ENCODE results near the gene PHF21B.

Gene PHF21B

DNA sequence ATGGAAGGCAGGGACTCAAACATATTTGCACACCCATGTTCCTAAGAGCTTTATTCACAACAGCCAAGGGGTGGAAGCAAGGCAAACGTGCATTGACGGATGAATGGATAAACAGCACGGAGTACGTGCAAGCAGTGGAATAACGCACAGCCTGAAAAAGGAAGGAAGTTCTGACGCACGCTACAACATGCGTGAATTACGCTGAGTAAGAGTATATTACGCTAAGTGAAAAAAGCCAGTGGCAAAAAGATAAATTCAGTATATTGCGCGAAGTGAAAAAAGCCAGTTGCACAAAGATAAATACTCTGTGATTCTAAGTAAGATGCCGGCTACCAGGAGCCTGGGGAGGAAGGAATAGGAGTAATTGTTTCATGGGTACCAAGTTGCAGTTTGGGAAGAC lies 19.5 kb downstream of the PHF21B start:
- DNase-seq (ENCODE audit: low read depth in 3 of 3), result no peak

DNA sequence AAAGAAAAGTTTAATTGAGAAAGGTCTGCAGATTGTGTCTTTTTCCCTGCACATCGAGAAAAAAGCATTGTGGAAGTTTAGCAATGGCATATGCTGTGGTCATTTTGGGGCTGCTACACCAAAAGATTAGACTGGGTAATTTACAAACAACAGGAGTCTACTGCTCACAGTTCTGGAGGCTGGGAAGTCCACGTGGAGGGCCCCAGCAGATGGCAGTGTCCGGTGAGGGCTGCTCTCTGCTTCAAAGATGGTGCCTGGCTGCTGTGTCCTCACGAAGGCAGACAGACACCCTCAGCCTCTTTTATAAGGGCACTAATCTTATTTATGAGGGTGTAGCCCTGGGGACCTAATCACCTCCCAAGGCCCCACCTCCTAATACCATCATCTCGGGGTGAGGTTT lies 21.1 kb downstream of the PHF21B start:
- no peak for DNase-seq (ENCODE audit: low read depth in 3 of 3)

DNA sequence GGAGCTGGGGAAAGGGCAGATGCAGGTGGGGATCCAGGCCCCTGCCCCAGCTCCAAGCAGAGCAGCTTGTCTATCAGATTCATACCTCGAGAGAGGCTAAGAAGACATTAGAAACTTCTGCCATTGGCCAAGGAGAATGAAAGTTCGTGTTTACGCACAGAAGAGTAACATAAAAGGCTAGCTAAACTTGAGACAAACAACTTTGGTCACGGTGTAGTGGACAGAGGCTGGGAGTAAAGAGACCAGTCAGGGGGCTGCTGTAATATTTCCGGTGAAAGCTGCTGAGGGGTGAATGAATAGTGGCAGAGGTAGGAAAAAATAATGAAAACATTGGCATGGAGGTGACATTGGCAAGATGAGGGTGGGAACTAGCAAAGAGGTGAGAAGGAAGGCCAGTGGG lies 22.9 kb downstream of the PHF21B start:
- no peak for DNase-seq (ENCODE audit: low read depth in 3 of 3)

DNA sequence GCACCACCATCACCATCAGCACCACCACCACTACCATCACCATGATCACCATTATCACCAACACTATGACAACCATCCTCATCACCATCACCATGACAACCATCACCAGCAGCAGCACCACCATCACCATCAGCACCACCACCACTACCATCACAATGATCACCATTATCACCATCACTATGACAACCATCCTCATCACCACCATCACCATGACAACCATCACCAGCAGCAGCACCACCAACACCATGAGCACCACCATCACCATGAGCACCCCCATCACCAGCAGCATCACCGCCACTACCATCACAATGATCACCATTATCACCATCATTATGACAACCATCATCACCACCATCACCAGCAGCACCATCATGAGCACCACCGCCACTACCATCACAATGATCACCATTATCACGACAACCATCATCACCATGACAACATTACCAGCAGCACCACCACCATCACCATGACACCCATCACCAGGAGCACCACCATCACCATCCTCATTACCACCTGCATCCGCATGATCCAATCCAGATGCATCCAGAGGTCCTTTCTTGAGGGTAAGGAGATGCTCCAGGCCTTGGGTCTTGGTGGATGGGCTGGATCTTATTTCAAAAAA lies 23.8 kb downstream of the PHF21B start:
- no peak for DNase-seq (ENCODE audit: low read depth in 3 of 3)

DNA sequence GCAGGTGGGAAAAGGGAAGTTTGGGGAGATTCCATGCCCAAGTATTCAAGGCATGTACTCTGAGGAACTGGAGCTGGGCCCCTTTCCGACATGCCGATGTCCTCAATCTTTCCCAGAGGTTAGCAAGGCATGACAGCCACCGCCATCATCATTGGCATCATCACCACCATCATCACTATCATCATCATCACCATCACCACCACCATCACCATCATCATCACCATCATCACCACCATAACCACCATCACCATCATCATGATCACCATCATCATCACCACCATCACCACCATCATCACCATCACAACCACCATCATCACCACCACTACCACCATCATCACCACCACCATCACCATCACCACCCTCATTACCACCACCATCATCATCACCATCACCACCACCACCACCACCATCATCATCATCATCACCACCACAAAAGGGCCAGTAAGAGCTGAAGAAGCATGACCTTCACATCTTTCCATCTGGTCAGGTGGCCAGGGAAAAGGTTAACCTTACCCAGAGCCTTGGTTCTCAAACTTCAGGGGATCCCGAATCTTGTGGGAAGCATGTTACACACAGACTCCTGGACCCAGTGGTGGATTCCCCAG lies 25.8 kb downstream of the PHF21B start:
- no peak for DNase-seq (ENCODE audit: low read depth in 3 of 3)

DNA sequence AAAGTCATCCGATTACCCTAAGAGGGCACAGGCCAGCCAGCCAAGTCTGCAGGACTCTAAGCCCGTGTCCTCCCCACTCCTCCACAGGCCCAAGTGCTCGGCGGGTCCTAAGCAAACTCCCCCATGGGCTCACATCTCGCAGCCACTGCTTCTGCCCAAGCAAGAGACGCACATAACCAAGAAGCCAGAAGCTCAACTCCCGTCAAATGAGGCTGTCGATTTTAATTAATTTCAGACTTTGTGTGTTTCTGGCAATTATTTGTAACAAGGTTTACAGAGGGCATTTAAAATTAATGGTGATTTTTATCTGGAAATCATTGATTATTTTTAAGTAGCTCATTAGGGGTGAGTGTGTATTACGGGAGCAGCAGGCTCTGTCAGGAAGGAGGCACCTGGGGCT lies 27.4 kb downstream of the PHF21B start:
- no peak for DNase-seq (ENCODE audit: low read depth in 3 of 3)

DNA sequence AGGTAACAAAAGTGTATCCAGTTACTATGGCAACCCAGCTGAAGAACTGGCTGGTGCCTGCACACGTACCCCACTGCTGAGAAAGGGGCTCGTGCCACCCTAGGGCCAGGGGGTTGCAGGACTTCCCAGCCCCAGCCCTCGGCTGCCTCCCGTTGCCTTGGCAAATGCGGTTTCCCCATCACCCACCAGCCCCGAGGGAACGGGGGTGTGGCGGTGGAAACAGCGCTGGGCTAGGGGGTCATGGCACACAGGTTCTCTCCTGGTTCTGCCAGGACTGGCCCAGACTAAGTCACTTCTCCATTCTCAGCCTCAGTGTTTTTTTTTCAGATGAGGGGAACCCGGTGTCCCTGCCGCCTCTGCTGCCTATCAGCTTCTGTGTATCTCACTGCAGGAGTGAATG lies 27.9 kb downstream of the PHF21B start:
- DNase-seq (ENCODE audit: low read depth in 3 of 3), result no peak

DNA sequence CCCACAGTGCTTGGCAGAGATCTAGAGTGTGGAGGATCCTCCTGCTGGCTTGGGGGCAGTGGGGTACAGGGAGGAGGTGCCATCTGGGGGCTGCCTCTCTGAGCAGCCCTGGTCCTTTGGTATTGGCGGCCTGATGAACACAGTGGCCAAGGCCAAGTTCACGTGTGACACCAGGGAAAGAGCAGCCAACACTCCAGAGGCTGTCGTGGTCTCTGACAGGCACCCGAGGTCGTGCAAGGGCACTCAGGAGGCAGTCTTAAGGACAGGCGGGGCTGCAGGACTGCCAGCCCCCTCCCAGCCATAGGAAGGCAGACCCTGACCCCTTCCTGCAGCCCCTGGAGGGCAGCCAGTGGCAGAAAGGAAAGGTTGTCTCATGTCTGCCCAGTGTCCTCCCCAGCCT lies 30.7 kb downstream of the PHF21B start:
- DNase-seq (ENCODE audit: low read depth in 3 of 3), result no peak

DNA sequence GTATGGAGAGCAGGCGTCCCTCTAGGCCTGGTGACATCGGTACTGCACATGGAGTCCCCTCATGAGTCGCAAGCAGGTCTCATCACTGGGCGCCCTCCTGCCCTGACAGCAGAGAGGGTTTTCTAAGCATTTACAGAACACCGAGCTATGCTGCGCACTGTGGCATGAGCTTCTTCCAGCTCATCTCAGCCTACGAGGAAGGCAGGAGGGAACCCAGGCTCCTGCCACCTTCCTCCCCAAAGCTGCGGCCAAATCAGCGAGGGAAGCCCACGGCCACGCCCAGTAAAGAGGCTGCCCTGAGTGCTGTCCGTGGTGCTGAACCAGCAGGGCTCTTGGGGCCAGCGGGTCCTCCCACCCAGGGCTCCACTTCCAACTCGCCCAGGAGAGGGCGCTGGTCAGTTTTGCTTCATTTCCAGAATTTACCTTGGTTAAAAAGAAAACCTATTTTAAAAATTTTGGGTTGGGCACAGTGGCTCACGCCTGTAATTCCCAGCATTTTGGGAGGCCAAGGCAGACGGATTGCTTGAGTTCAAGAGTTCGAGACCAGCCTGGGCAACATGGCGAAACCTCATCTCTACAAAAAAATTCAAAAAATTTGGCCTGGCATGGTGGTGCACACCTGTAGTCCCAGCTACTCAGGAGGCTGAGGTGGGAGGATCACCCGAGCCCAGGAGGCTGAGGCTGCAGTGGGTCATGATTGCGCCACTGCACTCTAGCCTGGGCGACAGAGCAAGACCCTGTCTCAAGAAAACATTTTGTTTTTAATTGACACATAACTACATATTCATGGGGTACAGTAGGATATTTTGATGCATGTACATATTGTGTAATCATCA lies 34.2 kb downstream of the PHF21B start:
- DNase-seq (ENCODE audit: low read depth in 3 of 3), result peak; percentile 64 to 75 (median 65)

DNA sequence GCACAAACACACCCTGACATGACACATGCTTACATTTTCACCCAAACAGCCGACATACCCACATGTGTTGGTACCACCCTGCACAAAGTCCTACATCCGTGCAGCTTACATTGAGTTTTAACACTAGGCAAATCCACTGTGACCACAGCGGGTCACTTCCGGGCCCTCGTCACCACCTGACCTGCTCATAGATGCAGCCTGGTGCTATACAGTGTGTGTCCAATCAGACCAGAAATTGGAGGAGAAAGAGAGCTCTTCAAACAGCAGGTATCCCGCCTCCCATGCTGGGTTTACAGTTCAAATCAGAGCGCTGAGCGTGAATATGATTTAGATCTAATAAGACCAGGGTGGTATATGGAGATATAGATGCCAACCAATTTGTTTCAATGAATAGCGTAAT lies 35.4 kb downstream of the PHF21B start:
- no peak for DNase-seq (ENCODE audit: low read depth in 3 of 3)

DNA sequence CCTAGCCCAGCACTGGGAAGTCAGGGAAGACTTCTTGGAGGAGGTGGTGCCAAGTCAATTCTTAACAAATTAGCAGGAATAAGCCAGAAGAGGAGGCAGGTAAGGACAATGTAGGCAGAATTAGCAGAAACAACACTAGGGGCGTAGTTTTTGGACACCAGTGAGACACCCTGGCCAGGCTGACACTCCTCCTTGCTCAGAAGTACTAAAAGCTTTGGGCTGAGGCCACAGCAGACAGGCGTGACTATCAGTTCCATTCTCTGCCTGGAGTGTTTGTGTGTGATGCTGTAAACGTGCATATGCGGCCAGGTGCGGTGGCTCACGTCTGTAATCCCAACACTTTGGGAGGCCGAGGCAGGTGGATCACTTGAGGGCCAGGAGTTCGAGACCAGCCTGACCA lies 36.0 kb downstream of the PHF21B start:
- DNase-seq (ENCODE audit: low read depth in 3 of 3), result no peak

DNA sequence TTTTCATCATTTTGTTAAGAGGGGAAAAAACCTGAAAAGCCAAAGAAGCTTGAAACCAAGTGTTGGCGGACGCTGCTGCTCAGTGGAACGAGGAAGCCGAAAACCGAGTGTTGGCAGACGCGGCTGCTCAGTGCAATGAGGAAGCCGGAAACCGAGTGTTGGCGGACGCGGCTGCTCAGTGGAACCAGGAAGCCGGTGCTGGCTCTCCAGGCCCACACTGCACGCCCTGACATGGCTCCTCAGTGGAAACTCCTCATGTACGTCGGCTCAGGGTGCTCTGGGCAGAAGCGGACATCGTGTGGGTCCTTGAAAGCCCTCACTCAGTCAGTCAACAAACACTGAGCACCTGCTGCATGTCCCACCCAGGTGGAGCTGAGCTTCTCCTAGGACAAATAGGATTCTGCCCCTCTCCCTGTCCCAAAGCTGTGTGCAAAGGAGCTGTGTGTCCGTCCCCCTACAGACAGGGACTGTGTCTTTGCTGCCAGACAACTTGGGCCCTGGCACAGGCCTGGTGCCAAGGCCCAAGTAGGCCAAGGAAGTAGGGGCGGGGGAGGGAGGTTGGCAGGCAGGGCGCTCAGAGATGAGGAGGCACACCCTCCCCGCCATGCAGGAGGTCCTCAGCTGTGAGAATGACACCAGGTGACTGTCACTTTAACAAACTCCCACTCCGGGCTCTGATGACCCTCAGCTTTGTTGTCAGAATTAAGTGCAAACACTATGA lies 37.3 kb downstream of the PHF21B start:
- DNase-seq (ENCODE audit: low read depth in 3 of 3), result no peak

DNA sequence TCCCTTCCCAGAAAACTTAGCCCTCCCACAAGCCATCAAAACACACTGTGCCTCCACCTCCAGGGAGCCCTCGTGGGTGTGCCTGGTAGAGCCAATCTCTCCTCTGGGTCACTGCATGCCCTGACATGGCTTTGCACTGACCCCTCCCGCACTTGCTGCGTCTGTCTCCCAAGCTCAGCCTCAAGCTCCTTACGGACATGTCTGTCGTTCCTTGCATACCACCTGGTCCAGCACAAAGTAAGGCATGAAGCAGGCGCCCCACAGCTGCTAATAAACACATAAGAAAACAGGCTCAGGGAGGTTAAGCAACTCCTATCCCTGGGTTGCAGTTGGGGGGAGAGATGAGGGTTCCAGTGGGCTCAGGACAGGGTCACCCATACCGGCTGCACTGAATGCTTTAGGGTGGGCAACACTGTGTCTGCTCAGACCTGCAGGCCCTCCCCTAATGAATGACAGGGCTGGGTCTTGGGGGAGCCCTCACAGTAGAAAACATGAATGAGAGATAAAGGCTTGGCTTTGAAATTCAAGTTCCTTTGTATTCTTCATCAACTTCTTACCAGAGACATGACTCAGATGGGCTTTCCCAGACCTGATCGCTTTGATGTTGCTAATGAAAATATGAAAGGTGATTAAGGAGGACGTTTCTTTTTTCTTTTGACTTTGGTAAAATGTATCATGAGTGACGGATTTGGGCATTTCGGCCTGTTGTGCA lies 38.0 kb downstream of the PHF21B start:
- DNase-seq (ENCODE audit: low read depth in 3 of 3), result no peak

DNA sequence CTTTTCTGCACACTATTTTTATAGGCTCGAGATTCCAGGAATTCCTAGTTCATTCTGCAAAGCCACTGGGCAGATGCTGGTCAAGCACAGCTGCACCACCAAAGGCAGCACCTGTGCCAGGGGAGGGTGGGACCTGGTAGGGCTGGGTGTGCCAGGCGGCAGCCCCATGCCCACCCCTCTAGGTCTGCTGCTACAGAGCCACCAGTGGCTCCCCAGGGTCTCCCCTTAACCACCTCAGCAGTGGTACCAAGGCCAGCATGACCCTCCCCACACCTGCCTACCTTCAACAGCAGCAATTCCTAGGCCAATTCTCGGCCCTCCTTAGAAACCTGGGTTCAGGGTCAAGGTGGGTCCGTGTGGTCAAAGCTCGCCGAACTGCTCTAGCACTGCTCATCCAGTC lies 39.5 kb downstream of the PHF21B start:
- DNase-seq (ENCODE audit: low read depth in 3 of 3), result no peak

DNA sequence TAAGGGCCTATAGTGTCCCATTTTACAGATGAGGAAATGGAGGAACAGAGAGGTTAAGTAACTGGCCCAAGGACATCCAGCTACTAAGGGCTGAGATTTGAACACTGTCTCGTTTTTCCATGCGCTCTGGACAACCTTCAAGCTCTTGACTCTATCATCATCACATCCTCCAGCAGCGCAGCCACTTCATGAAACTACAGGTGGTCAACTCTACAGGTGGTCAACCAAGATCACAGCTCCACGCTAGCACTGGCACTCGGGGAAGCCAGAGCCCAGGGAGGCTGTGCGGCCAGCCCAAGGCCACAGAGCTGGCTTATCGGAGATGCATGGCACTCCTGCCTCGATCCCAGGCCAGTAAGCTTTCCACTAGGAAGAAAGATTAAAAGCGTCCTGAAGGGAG lies 40.0 kb downstream of the PHF21B start:
- no peak for DNase-seq (ENCODE audit: low read depth in 3 of 3)

DNA sequence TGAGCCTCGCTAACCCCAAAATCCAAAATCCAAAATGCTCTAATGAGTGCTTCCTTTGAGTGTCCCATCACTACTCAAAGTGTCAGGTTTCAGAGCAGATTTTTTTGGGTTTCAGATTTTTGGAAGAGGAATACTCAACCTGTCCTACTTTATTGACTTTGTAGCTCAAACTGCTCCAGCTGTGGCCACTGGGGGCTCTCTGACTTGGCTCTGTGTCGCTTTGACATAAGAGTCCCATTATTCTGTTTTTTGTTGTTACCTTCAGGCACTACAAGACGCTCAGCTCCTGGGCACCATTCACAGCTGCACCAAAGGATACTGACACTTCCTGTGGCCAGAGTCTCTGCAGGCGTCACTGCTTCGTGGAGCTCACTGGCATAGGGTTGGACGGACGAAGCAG lies 41.1 kb downstream of the PHF21B start:
- no peak for DNase-seq (ENCODE audit: low read depth in 3 of 3)

DNA sequence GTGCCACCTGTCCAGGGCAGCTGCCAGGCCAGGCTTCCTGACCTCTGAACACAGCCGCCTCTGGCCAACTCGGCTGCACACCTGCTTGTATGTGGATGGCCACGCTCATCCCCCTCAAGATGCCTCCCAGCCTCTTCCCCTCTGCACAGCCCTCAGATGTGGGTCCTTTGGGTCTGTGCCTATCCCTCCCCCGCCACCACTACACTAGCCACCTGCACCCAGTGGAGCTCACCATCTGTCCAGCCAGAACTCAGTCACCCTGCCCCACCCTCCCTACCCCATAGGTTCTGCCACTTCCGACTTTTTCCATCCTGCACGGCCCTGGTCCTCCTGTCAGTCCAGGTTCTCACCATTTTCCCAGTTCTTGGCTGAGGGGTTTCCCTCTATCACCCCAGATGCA lies 44.6 kb downstream of the PHF21B start:
- DNase-seq (ENCODE audit: low read depth in 3 of 3), result no peak

DNA sequence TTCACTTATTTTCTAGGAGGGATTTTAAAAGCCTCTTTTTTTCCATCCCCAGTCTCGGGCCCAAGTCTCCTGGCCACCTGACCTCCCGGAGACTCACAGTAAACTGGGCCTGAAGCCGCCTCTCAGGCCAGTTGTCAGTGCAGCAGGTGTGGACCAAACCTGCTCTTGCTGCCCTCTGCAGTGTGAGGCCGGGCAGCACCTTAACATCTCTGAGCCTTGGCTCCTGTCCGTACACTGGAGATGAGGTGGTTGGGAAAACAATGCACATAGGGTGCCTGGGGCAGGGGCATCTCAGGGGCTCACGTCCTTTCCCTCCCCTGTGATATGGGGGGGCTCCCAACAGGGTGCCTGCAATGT lies 45.1 kb downstream of the PHF21B start:
- no peak for DNase-seq (ENCODE audit: low read depth in 3 of 3)

DNA sequence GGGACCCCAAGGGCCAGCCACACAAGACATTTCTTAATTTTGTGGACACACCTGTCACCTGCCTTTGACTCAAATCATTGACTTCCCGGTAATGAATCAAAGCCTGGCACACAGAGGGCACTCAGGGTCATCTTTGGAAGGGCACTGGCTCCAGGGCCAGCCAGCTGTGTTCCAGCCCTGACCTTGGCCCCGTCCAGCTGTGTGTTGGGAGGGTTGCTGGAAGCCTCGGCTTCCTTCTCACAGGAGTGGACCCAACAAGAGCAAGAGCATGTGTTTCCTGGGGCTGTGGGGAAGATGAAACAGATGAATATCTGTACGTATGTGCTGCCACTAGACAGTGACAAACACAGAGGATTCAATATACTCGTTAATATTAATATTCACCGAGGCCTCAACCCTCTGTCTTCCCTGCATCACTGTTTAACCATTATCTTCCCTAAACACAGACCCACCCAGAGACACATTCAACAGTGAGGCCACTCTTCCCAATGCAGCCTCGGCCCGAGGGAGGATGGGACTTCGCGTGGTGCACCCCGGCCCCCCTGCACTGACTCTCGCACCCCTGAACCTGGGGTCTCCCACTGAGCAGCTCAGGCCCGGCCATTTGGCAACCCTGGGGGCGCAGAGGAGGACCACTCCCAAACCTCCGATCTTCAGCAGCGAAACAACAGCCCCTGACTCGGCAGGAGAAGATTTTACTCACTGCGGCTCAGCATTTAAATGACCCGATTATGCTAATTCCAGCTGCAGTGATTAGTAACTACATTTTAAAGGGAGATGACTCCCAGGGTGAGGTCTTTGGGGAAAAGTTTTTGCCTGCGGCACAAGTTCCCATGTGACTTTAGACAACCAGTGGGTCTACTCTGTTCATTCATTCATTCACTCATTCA lies 45.7 kb downstream of the PHF21B start:
- no peak for DNase-seq (ENCODE audit: low read depth in 3 of 3)

DNA sequence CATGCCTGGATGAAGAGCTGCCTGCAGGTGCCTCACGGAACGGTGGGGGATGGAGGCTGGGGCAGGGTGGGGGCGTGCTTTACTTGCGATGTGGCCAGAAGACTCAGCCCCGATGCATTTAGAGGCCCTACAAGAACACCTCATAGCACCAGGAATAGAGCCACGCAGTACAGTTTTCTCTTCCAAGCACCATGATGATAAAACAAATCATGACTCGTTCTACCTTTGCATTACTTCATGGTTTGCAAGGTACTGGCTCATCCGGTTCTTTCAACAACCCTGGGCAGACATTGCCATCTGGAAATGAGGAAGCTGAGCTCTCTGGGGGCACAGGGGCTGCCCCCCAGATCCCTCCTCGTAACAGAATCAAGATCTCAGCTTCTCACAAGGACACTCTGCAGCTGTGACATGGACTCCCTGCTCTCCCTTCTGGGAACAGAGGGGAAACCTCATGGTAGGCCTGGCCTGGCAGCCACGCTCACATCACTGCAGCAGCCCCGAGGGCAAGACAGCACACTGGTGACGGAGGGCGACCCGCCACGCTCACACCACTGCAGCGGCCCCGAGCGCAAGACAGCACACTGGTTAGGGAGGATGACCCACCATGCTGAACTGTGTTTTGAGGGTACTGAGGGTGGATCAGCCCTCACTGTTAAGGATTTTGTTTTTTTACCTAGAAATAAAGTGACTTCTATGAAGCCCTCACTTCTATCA lies 46.9 kb downstream of the PHF21B start:
- DNase-seq (ENCODE audit: low read depth in 3 of 3), result no peak
